GM15510 (cell line): ENCODE results near the gene MIB1.

ENCODE experiments used
- POLR2A ChIP-seq: IDR thresholded peaks from 3 replicates; pipeline ENCODE4 v1.6.1; 2011; ENCODE audit warnings: borderline replicate concordance; ENCODE audit not compliant: insufficient read length; ENCODE audit errors: extremely low read depth

Gene MIB1

GRCh38 chr18:21916594-21916993 is 176.0 kb downstream of the MIB1 start:
- no peak for TF ChIP-seq POLR2A

DNA sequence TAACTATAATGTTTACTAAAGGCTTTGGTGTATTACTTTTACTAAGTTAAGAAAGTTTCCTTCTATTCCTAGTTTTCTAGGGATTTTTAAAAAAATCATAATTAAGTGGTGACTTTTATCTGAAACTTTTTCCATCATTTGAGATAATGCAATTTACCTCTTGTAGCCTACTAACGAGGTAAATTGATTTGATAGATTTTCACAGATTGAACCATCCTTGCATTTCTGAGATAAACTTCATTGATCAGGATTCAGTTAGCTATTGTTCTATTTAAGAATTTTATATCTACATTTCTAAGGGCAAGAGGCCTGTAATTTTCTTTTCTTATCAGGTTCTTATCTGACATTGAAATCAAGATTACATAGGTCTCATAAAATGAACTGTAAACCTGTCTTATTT is 178.1 kb downstream of the MIB1 start:
- TF ChIP-seq POLR2A, result no peak
